Calu3 (cell line): ENCODE data around the gene MITD1. TPM values are rescaled to one million over a fixed set of nuclear protein-coding genes. Genes with fewer than 3 reads are reported as not detected.

Experiments
- BruUV-seq: library from RNA; stranded (reverse); fragments of 400-500 nt; replicated peaks from 2 replicates; lab custom pipeline; 2021; lab: Mats Ljungman, UMichigan
- CTCF ChIA-PET: fragments of 300-600 bp; sonication (Branson Sonifier 250); formaldehyde crosslinking; loops from one replicate; lab custom pipeline; 2022; ENCODE audit warnings: antibody characterized with exemption; lab: Charles Lee
- DNase-seq: peaks from one replicate; pipeline ENCODE4 v3.0.0; 2022
- H3K27ac Mint-ChIP-seq: one replicate; pipeline ENCODE4 v1.8.0; 2022; ENCODE audit warnings: mixed read lengths; ENCODE audit not compliant: unreplicated experiment
- H3K27me3 Mint-ChIP-seq: one replicate; pipeline ENCODE4 v1.8.0; 2022; ENCODE audit warnings: mixed read lengths; ENCODE audit not compliant: unreplicated experiment
- H3K36me3 Mint-ChIP-seq: one replicate; pipeline ENCODE4 v1.8.0; 2022; ENCODE audit warnings: mild to moderate bottlenecking, moderate library complexity, mixed read lengths; ENCODE audit not compliant: insufficient read depth, unreplicated experiment
- H3K4me1 Mint-ChIP-seq: one replicate; pipeline ENCODE4 v1.8.0; 2022; ENCODE audit warnings: mild to moderate bottlenecking, low read depth, mixed read lengths; ENCODE audit not compliant: unreplicated experiment
- H3K4me3 Mint-ChIP-seq: one replicate; pipeline ENCODE4 v1.8.0; 2022; ENCODE audit warnings: mild to moderate bottlenecking, low read depth, moderate library complexity, mixed read lengths; ENCODE audit not compliant: unreplicated experiment
- H3K9me3 Mint-ChIP-seq: one replicate; pipeline ENCODE4 v1.8.0; 2022; ENCODE audit warnings: low read depth, mixed read lengths; ENCODE audit not compliant: unreplicated experiment
- intact Hi-C: fragments of 100-400 bp; cut with micrococcal nuclease; formaldehyde crosslinking; loops from one replicate; pipeline ENCODE4 v1.10.0; 2022; ENCODE audit not compliant: unreplicated experiment
- total RNA-seq: library from RNA; stranded (reverse); gene quantifications from 2 replicates; pipeline ENCODE4 v1.2.3, GENCODE V29; 2022
- TF ChIP-seq, protein P1 (sequence below): fragments of 200-600 bp; IDR thresholded peaks from one replicate; pipeline ENCODE4 v1.8.0; 2022; ENCODE audit warnings: antibody characterized with exemption; ENCODE audit not compliant: unreplicated experiment

Gene MITD1
- total RNA-seq, 1 experiment from 2014 or later = 29.9 TPM

DNA sequence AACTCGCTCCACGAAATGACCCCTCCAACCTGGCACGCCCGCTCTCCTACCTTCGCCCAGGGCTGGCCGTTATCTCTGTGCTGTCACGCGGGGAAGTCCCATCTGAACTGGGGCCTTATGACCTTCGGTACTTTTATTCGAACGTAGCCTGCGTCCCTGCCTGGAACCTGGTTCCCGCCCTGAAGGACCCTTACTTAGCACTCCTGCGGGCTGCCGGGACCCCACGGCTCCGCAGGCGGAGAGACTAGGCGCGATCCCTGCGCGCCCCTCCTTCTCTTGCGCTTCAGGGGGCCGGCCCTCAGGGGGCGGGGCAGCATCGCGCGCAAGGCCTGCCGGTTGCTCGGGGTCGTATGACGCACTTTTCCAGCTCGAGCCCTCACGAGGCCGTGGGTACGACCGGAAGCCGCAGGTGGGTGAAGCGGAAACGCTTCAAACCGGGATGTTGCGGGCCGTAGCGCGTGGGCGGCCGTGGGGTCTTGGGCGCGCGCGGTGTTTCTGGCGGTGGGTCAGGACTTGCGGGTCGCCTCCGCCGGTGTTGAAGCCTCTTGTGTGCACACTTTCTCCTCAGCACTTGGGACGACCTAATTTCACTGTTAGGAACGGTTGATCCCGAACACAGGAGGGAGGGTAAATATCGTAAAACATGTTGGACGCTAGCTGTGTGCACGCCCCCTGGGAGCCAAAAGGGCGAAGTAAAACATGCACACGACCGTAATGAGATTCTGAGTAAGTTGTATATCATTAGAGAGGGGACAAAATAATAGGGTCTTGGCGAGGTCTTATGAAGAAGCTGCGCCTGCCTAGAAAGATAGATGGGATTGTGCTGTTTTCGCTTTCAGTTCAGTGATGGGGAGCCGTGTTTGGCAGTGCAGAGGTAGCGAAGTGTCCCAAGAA lies 26.0 kb downstream of the MITD1 start, which contains the start of the genes LIPT1 and TSGA10:
TSS of gene LIPT1 (plus strand) at position 325 of the 894 bp plus-strand sequence. CDS start 6,991 bp downstream, outside the sequence.
TSS of gene TSGA10 (minus strand) at position 300 of the 894 bp plus-strand sequence. CDS start 45,503 bp downstream, outside the sequence.
- intact Hi-C loops = no loop called here
- peaks cover 22% of the 10 kb centered on the region for H3K36me3 Mint-ChIP-seq
- no peak within 1 kb of the TSS for H3K4me3 Mint-ChIP-seq
- peak within 1 kb of the TSS; percentile 92 for H3K27ac Mint-ChIP-seq
- H3K27me3 Mint-ChIP-seq = no peaks in the 10 kb centered on the region
- TSS peak; percentile 53 for BruUV-seq
- peak; percentile 92 for DNase-seq
- TF ChIP-seq, protein P1, sequence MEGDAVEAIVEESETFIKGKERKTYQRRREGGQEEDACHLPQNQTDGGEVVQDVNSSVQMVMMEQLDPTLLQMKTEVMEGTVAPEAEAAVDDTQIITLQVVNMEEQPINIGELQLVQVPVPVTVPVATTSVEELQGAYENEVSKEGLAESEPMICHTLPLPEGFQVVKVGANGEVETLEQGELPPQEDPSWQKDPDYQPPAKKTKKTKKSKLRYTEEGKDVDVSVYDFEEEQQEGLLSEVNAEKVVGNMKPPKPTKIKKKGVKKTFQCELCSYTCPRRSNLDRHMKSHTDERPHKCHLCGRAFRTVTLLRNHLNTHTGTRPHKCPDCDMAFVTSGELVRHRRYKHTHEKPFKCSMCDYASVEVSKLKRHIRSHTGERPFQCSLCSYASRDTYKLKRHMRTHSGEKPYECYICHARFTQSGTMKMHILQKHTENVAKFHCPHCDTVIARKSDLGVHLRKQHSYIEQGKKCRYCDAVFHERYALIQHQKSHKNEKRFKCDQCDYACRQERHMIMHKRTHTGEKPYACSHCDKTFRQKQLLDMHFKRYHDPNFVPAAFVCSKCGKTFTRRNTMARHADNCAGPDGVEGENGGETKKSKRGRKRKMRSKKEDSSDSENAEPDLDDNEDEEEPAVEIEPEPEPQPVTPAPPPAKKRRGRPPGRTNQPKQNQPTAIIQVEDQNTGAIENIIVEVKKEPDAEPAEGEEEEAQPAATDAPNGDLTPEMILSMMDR = no peak
- CTCF ChIA-PET = interaction anchor here (0.6 to 1.3 kb wide), 3 partner anchors 12 to 243 kb away, joined by 3 to 5 read pairs (median 3); partner anchors contain the start of gene C2orf15
- H3K4me1 Mint-ChIP-seq = peaks cover 7% of the 10 kb centered on the region
- no peaks in the 10 kb centered on the region for H3K9me3 Mint-ChIP-seq

DNA sequence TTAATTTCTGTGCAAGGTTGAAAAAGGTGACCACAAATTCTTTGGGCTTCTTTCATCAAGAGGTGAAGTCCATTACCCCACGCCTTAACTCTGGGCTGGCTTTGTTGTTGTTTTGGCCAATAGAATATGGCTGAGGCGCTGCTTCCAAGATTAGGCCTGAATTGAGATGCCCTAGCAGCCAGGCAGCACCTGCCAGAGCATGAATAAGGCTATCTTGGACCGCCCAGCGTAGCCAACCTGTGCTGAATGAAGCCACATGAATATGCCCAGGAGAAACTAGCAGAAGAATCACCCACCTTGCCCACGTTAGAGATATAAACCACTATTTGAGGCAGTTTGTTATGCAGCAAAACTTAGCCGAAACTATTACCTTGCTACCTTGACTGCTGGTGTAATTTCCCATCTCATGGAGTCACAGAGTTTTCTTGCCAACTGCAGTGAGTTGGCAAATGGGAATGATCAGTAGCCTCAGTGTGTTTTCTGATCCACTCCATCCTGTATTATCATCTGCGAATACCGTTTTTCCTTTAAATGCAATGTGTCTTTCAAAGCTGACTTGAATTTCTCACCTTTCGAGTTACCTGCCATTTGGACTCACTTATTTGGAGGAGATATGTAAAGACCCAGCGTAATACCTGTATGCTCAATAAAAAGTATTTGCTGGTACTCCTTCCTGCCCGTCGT lies 26.8 kb downstream of the MITD1 start:
- intact Hi-C loops = no loop called here
- no peaks in the 10 kb centered on the region for H3K9me3 Mint-ChIP-seq
- peaks cover under 1% of the 10 kb centered on the region for H3K4me1 Mint-ChIP-seq
- DNase-seq = no peak
- H3K4me3 Mint-ChIP-seq = no peak overlapping the region
- H3K27ac Mint-ChIP-seq = peak overlapping the region; percentile 92
- TF ChIP-seq, protein P1 = no peak
- no peaks in the 10 kb centered on the region for H3K27me3 Mint-ChIP-seq
- peaks cover 22% of the 10 kb centered on the region for H3K36me3 Mint-ChIP-seq
- CTCF ChIA-PET = interaction anchor here (1.3 kb wide), 1 partner anchor 13 kb away, joined by 5 read pairs; the partner anchor contains the start of gene C2orf15
- TSS peak; percentile 54 for BruUV-seq

DNA sequence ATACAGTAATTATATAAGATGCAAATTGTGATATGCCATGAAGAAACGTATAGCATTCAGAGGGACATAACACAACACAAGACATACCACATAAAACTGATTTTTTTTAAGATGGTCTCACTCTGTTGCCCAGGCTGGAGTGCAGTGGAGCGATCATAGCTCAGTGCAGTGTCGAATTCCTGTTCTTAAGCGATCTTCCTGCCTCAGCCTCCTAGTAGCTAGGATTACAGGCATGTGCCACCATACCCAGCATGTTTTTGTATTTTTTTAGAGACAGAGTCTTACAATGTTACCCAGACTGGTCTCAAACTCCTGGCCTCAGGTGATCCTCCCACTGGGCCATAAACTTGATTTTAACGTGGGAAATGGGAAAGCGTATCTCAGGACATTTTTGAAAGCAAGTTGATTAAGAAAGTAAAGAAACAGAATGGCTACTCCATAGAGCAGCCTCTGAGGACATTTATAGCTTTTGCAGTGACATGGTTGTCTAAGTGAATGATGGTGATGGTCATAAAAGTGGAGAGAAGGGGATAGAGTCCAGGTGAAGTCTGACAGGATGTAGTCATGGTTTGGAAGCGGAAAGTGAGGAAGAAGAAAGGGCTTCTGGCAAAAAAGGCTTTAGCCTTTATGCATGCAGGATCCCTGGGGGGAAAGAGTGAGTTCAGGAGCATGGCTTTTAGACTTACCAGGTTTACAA lies 28.5 kb downstream of the MITD1 start:
- no peak overlapping the region for H3K27ac Mint-ChIP-seq
- no peak overlapping the region for H3K4me3 Mint-ChIP-seq
- no peak for DNase-seq
- CTCF ChIA-PET = interaction anchor here (0.7 kb wide), 1 partner anchor 11 kb away, joined by 3 read pairs; the partner anchor contains the start of gene C2orf15
- H3K27me3 Mint-ChIP-seq = no peaks in the 10 kb centered on the region
- peaks cover 22% of the 10 kb centered on the region for H3K36me3 Mint-ChIP-seq
- H3K9me3 Mint-ChIP-seq = no peaks in the 10 kb centered on the region
- no TSS peak for BruUV-seq
- no peaks in the 10 kb centered on the region for H3K4me1 Mint-ChIP-seq
- TF ChIP-seq, protein P1 = no peak
- intact Hi-C loops = no loop called here

DNA sequence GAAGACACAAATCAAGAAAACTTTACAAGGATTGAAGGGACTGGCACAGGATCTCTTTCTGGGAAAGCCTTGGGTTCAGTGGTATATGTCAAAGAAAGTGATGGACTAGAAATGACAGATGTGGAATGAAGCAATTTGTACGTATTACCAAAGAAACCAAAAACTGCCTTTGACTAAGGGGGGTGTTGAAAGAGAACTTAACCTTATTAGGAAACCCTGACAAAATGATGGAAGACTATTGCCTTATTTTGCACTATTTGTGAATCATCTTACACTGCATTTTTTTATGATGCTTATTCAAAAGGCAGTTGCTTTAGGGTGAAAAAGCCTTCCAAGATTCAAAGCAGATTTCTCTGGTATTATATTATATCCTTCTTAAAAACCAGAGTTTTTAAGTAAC lies 30.2 kb downstream of the MITD1 start:
- H3K36me3 Mint-ChIP-seq = peaks cover 15% of the 10 kb centered on the region
- no peaks in the 10 kb centered on the region for H3K27me3 Mint-ChIP-seq
- no TSS peak for BruUV-seq
- no peaks in the 10 kb centered on the region for H3K9me3 Mint-ChIP-seq
- H3K4me1 Mint-ChIP-seq = no peaks in the 10 kb centered on the region
- CTCF ChIA-PET = no interaction called here
- DNase-seq = no peak
- H3K4me3 Mint-ChIP-seq = no peak overlapping the region
- no peak overlapping the region for H3K27ac Mint-ChIP-seq
- intact Hi-C loops = no loop called here
- TF ChIP-seq, protein P1 = no peak
